Transverse colon (tissue), 4 donors: ENCODE data around the gene ZMIZ1.

ENCODE experiments used
- POLR2A ChIP-seq: fragments of 450-650 bp; IDR thresholded peaks from one replicate; pipeline ENCODE4 v1.6.1; 2016; ENCODE audit warnings: antibody characterized with exemption, mild to moderate bottlenecking, moderate library complexity
- POLR2AphosphoS5 ChIP-seq, 3 donors: sonication (generic); formaldehyde crosslinking; IDR thresholded peaks; one replicate each; pipeline ENCODE4 v1.6.1; 2016; ENCODE audit warnings: antibody characterized with exemption in 3 of 3
- TF ChIP-seq, protein P1 (sequence below), 5 experiments: fragments of 200-600 bp in 3 of 5; fragments of 450-650 bp in 2 of 5; sonication (generic) in 3 of 5; IDR thresholded peaks; 1 replicate in 2 of 5; 2 replicates in 3 of 5; pipeline ENCODE4 v1.5.1; 2016 to 2017; ENCODE audit warnings: antibody characterized with exemption in 5 of 5, inconsistent platforms in 3 of 5, mild to moderate bottlenecking in 2 of 5, moderate library complexity in 1 of 5

DNA sequence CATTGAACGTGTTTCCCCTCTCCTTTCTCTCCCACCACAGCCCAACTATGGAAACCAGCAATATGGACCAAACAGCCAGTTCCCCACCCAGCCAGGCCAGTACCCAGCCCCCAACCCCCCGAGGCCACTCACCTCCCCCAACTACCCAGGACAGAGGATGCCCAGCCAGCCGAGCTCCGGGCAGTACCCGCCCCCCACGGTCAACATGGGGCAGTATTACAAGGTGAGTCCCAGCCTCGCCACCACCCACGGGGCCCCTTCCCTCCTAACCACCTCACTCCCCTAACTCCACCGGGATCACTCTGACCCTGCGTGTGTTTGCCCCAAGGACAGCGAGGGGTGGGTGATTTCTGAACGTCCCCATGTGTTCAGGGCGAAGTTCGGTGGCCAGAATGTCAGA, 227.7 kb downstream of the ZMIZ1 start:
- TF ChIP-seq, protein P1, sequence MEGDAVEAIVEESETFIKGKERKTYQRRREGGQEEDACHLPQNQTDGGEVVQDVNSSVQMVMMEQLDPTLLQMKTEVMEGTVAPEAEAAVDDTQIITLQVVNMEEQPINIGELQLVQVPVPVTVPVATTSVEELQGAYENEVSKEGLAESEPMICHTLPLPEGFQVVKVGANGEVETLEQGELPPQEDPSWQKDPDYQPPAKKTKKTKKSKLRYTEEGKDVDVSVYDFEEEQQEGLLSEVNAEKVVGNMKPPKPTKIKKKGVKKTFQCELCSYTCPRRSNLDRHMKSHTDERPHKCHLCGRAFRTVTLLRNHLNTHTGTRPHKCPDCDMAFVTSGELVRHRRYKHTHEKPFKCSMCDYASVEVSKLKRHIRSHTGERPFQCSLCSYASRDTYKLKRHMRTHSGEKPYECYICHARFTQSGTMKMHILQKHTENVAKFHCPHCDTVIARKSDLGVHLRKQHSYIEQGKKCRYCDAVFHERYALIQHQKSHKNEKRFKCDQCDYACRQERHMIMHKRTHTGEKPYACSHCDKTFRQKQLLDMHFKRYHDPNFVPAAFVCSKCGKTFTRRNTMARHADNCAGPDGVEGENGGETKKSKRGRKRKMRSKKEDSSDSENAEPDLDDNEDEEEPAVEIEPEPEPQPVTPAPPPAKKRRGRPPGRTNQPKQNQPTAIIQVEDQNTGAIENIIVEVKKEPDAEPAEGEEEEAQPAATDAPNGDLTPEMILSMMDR (IDR thresholded peaks at IDR 0.05): no peak
- TF ChIP-seq POLR2A (no peak), POLR2AphosphoS5 (IDR thresholded peaks at IDR 0.05) (no peak)
